ENCODE results near the gene NRN1.

DNA sequence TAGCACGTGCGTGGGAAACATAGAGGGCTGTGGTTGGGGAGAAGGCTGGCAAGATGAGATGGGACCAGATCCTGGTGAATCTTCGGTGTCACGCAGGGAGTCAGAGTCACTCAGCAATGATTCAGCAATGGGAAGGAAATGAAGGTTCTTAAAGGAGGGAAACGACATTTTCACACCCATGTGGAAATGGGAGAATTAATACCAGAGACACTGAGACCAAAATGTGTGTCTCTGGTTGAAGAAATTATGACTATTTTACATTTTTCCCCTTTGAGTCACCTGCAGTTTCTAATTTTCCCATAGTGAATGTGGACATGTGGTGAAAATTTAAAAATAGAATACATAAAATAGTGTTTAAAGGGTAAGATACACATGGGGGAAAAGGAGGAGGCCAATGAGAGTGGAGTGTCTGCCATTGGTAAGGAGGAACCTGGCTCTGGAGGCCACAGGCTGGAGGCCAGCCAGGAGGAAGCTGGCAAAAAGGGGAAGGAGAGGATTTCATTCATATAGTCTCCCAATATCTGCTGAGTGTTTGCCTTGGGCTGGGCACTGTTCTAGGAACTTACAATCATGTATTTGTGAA, 17.5 kb downstream of the NRN1 start:
- no peak for TF ChIP-seq POLR2A (IDR thresholded peaks at IDR 0.05)
- TF ChIP-seq, protein P1, sequence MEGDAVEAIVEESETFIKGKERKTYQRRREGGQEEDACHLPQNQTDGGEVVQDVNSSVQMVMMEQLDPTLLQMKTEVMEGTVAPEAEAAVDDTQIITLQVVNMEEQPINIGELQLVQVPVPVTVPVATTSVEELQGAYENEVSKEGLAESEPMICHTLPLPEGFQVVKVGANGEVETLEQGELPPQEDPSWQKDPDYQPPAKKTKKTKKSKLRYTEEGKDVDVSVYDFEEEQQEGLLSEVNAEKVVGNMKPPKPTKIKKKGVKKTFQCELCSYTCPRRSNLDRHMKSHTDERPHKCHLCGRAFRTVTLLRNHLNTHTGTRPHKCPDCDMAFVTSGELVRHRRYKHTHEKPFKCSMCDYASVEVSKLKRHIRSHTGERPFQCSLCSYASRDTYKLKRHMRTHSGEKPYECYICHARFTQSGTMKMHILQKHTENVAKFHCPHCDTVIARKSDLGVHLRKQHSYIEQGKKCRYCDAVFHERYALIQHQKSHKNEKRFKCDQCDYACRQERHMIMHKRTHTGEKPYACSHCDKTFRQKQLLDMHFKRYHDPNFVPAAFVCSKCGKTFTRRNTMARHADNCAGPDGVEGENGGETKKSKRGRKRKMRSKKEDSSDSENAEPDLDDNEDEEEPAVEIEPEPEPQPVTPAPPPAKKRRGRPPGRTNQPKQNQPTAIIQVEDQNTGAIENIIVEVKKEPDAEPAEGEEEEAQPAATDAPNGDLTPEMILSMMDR (IDR thresholded peaks at IDR 0.05) = no peak
